Activated CD4-positive, alpha-beta memory T cell treated with anti-CD3 and anti-CD28 coated beads, Interleukin-2, amount 10 ng/mL, durations not matched to agents 7 days and 5 days (primary cell): ENCODE data around the gene TLE6. TPM values are rescaled to one million over a fixed set of nuclear protein-coding genes. Genes with fewer than 3 reads are reported as not detected.

Source experiments
- CTCF ChIA-PET: fragments of 350-600 bp; sonication (Branson Sonifier 250); formaldehyde crosslinking; loops from one replicate; lab custom pipeline; 2021; ENCODE audit warnings: antibody characterized with exemption, inconsistent platforms; lab: Charles Lee
- POLR2A ChIA-PET: fragments of 350-600 bp; sonication (Branson Sonifier 250); formaldehyde crosslinking; loops from one replicate; lab custom pipeline; 2021; ENCODE audit warnings: antibody characterized with exemption; lab: Charles Lee
- DNase-seq: peaks from one replicate; pipeline ENCODE4 v3.0.0-alpha.2; 2020
- H3K27ac Mint-ChIP-seq: one replicate; pipeline ENCODE4 v1.8.0; 2021; ENCODE audit warnings: mild to moderate bottlenecking, mixed read lengths
- H3K27me3 Mint-ChIP-seq: one replicate; pipeline ENCODE4 v1.8.0; 2021; ENCODE audit warnings: mixed read lengths
- H3K36me3 Mint-ChIP-seq: one replicate; pipeline ENCODE4 v1.8.0; 2021; ENCODE audit warnings: low read depth, mixed read lengths
- H3K4me1 Mint-ChIP-seq: one replicate; pipeline ENCODE4 v1.8.0; 2021; ENCODE audit warnings: mixed read lengths
- H3K4me3 Mint-ChIP-seq: one replicate; pipeline ENCODE4 v1.8.0; 2021; ENCODE audit warnings: mild to moderate bottlenecking, mixed read lengths
- H3K9me3 Mint-ChIP-seq: one replicate; pipeline ENCODE4 v1.8.0; 2021; ENCODE audit warnings: mixed read lengths
- total RNA-seq, 2 experiments: library from RNA; stranded (reverse); gene quantifications; one replicate each; pipeline ENCODE4 v1.2.3, GENCODE V29; 2021

Gene TLE6
- total RNA-seq, 2 experiments from 2014 or later = 1.1 to 2.0 TPM

DNA sequence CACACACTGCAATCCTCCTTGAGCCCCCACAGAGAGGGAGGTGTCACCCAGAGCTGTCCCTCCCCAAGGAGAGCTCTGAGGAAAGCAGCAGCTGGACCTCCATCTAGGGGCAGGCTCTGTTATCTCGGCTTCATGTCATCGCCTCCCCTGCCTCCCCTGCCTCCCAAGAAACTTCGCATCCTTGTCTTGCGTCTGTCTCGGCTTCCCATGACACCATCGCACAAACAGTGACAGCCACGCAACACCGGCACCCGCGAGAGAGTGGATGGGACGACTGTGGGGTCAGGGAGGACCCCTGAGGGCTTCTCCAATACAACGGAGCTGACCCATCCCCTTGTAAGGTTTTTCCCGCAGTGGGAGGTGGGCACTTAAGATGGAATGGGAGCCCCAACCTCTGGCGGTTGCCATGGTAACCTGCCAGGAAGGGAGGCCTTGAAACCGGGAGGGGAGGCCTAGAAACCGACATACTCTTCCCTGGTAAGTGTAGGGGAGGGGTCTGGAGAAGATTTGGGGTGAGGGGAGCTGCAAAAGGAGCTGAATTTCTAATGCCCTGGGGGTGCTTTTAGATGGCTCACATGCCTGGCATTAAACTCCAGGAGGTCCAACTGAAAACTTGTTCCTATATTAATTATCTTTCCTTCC lies 35.4 kb downstream of the TLE6 start:
- ChIA-PET POLR2A (no interaction called here), CTCF (interaction anchor here (1.3 kb wide), 1 partner anchor 8 kb away, joined by 4 read pairs; no protein-coding TSS in a partner anchor)
- Mint-ChIP-seq H3K4me3 (no peak overlapping the region), H3K27ac (no peak overlapping the region), H3K36me3 (no peaks in the 10 kb centered on the region), H3K4me1 (no peaks in the 10 kb centered on the region), H3K27me3 (no peaks in the 10 kb centered on the region), H3K9me3 (no peaks in the 10 kb centered on the region)
- no peak for DNase-seq

DNA sequence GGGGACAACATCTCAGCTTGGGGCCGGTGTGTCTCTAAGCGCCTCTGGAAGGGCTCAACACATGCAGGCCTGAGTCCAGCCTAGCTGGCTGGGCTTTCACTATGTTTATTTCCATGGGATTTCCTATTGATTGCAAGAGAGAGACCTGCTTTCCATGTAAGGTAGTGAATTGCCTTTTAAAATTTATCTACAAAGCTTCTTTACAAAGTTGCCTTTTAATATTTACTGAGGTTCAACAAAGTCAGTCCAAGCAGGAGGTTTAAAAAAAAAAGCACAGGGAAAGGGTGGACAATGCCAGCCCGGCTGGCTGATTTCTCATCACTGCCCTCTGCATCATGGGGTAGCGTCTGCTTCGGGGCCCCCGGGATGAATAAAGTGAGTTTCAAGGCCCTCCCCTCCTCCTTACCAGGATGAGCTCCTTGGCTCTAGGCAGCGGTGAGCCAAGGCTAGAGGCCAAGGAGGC lies 35.9 kb downstream of the TLE6 start:
- ChIA-PET CTCF (interaction anchor here (1.3 kb wide), 1 partner anchor 9 kb away, joined by 4 read pairs; no protein-coding TSS in a partner anchor), POLR2A (no interaction called here)

DNA sequence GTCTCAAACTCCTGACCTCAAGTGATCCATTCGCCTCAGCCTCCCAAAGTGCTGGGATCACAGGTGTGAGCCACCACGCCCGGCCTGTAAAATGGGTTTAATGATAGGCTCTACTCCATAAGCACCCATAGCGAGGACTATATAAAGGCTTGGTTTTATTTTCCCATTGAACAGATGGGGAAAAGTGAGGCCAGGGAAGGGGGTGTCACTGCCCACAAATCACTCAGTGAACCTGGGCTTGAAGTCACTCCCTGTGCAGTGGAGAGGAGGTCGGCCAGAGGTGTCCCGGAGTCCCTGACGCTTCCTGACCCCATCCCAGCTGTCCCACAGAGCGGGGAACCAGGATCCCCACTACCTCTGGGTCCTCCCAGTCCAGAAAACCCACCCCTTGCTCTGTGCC lies 36.8 kb downstream of the TLE6 start:
- no peaks in the 10 kb centered on the region for H3K4me1 Mint-ChIP-seq
- H3K36me3 Mint-ChIP-seq = no peaks in the 10 kb centered on the region
- ChIA-PET POLR2A (no interaction called here), CTCF (no interaction called here)
- H3K4me3 Mint-ChIP-seq = no peak overlapping the region
- no peaks in the 10 kb centered on the region for H3K9me3 Mint-ChIP-seq
- DNase-seq = no peak
- no peaks in the 10 kb centered on the region for H3K27me3 Mint-ChIP-seq
- no peak overlapping the region for H3K27ac Mint-ChIP-seq

More for the DNA sequence above, 35.9 kb downstream of the TLE6 start:
- no peaks in the 10 kb centered on the region for H3K9me3 Mint-ChIP-seq
- H3K4me1 Mint-ChIP-seq = no peaks in the 10 kb centered on the region
- DNase-seq = no peak
- H3K27ac Mint-ChIP-seq = no peak overlapping the region
- H3K4me3 Mint-ChIP-seq = no peak overlapping the region
- H3K27me3 Mint-ChIP-seq = no peaks in the 10 kb centered on the region
- no peaks in the 10 kb centered on the region for H3K36me3 Mint-ChIP-seq

DNA sequence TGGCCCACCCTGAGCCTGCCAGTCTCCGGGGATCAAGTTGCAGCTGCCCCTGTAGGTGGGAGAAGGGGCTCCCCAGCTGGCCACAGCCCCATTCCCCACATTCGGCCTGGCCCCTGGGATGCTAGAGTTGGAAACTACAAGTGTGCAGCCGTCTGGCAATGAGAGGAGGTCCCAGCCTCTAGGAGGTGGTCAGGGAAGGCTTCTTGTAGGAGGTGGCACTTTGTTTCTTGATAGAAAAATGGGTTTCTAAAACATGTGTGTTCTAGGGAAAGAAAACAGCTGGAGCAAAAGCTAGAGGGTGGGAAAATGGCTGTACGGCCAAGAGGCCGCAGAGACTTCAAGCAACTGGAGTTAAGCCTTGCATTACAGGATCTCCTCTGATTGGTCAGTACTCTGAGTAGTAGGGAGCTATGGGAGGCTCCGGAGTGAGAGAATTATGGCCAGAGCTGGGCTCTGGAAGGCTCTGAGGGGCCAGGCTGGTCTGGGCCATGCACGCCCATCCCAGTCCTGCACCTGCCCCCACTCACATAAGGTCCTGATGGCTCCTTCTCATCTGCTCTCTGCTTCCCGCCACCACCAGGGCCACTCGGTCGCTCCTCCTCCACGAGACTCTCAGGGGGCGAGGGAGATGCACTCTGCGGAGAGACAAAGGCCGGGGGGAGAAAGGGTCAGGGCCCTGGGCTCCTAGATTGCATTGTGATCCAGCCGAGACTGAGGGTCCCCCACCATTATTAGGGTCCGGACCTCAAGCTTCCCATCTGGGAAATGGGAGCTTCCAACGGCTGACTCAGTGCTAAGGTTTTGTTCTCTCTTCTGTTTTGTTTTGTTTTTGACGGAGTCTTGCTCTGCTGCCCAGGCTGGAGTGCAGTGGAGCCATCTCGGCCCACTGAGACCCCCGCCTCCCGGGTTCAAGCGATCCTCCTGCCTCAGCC lies 38.0 kb downstream of the TLE6 start:
- no peak overlapping the region for H3K4me3 Mint-ChIP-seq
- no peak for DNase-seq
- no peaks in the 10 kb centered on the region for H3K27me3 Mint-ChIP-seq
- H3K4me1 Mint-ChIP-seq = no peaks in the 10 kb centered on the region
- H3K9me3 Mint-ChIP-seq = no peaks in the 10 kb centered on the region
- H3K36me3 Mint-ChIP-seq = no peaks in the 10 kb centered on the region
- POLR2A ChIA-PET = interaction anchor here (1.5 kb wide), 1 partner anchor 10 kb away, joined by 3 read pairs; no protein-coding TSS in a partner anchor
- CTCF ChIA-PET = interaction anchor here (0.6 kb wide), 1 partner anchor 199 kb away, joined by 3 read pairs; no protein-coding TSS in a partner anchor
- no peak overlapping the region for H3K27ac Mint-ChIP-seq

DNA sequence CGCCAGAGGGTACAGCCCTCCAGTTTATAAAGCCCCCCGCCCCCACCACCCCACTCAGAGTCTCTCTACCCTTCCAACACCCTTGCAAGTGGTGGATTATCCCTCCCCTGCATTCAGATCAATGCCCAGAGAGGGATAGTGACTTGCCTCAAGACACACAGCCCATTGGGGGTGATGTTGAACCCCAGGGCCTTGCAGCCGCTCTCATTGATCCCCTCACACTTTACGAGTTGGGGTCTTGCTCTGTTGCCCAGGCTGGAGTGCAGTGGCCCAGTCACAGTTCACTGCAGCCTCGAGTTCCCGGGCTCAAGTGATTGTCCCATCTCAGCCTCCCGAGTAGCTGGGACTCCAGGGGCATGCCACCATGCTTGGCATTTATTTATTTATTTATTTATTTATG lies 40.6 kb downstream of the TLE6 start:
- ChIA-PET POLR2A (no interaction called here), CTCF (no interaction called here)
- H3K4me1 Mint-ChIP-seq = peaks cover 5% of the 10 kb centered on the region
- DNase-seq = no peak
- H3K4me3 Mint-ChIP-seq = no peak overlapping the region
- no peaks in the 10 kb centered on the region for H3K36me3 Mint-ChIP-seq
- H3K9me3 Mint-ChIP-seq = no peaks in the 10 kb centered on the region
- no peaks in the 10 kb centered on the region for H3K27me3 Mint-ChIP-seq
- H3K27ac Mint-ChIP-seq = no peak overlapping the region

DNA sequence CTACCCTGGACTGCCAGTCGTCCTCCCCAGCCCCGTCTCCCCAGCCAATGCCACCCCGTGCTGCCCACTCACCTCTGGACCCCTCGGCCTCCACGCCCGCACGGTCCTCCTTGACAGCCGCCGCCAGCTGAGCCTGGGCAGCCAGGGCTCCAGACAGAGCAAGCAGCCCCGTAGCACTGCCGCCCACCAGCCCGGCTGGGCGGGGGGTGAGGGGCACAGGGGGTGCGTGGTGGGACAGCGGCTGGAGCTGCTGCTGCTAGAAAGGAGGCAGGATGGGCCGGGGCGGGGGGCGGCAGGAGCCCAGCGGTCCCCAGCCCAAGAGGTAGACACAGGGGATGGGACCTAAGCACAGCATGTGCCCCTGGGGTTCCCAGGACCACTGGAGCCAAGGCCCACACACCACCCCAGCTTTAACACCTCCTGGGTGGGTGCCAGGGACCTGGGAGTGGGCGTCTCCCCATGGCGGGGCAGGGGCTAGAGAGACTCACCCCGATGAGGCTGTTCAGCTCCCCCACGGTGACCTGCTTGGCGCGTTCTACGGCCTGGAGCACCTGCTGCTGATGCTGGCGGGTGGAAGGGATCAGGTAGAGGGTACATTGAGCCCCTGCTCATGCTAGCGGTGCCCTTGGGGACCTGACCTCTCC lies 42.0 kb downstream of the TLE6 start:
- no peaks in the 10 kb centered on the region for H3K9me3 Mint-ChIP-seq
- CTCF ChIA-PET = no interaction called here
- no peak overlapping the region for H3K4me3 Mint-ChIP-seq

DNA sequence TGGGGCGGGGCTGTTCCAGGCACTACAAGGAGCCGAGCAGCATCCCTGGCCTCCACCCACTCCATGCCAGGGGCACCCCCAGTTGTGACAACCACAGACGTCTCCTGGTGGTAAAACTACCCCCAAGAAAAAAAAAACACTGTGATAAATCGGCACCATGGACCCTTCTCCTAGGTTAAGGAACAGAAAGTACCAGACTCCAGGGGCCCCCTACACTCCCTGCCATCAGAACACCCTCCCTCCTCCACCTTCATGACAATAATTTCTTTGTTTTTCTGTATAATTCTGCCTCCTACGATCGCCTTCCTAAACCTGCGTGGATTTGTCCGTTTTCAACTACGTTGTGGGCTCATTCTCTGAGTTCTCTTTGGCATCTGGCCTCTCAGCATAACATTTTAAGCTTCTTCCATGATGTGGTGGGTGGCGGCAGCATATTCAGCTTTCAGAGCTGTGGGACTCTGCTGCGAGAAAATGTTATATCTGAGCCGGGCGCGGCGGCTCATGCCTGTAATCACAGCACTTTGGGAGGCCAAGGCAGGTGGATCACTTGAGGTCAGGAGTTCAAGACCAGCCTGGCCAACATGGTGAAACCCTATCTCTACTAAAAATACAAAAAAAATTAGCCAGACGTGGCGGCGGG lies 43.1 kb downstream of the TLE6 start:
- H3K4me1 Mint-ChIP-seq = peaks cover 24% of the 10 kb centered on the region
- no peak for DNase-seq
- no peaks in the 10 kb centered on the region for H3K36me3 Mint-ChIP-seq
- H3K27me3 Mint-ChIP-seq = peaks cover 5% of the 10 kb centered on the region
- CTCF ChIA-PET = no interaction called here
- no peaks in the 10 kb centered on the region for H3K9me3 Mint-ChIP-seq
- POLR2A ChIA-PET = no interaction called here
- no peak overlapping the region for H3K4me3 Mint-ChIP-seq
- H3K27ac Mint-ChIP-seq = no peak overlapping the region

More for the DNA sequence above, 42.0 kb downstream of the TLE6 start:
- Mint-ChIP-seq H3K27ac (no peak overlapping the region), H3K27me3 (peaks cover 1% of the 10 kb centered on the region), H3K4me1 (peaks cover 15% of the 10 kb centered on the region), H3K36me3 (no peaks in the 10 kb centered on the region)
- POLR2A ChIA-PET = no interaction called here
- no peak for DNase-seq

DNA sequence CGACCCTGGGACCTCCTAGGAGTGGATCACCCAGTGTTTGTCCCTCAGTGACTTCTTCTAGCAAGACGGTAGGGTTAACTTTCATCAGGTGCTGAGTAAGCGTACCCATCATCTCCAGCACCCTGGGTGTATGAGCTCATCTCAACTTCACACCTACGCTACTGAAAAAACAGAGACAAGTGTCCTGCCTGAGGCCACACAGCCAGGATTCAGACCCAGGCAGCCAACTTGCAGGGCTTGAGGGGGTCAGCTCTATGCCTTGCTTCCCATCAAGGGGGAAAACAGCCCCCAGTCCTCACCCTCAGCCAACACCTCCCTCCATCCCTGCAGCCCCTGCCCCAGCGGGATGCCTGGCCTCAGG lies 47.1 kb downstream of the TLE6 start:
- H3K9me3 Mint-ChIP-seq = no peaks in the 10 kb centered on the region
- no peaks in the 10 kb centered on the region for H3K36me3 Mint-ChIP-seq
- no peak overlapping the region for H3K27ac Mint-ChIP-seq
- H3K4me1 Mint-ChIP-seq = peaks cover 25% of the 10 kb centered on the region
- DNase-seq = no peak
- POLR2A ChIA-PET = interaction anchor here (1.1 to 4.6 kb wide), 2 partner anchors 12 to 50 kb away, joined by 4 to 18 read pairs; no protein-coding TSS in a partner anchor
- CTCF ChIA-PET = interaction anchor here (0.7 to 0.8 kb wide), 2 partner anchors 11 to 74 kb away, joined by 3 to 5 read pairs; no protein-coding TSS in a partner anchor
- H3K4me3 Mint-ChIP-seq = no peak overlapping the region
- peaks cover 21% of the 10 kb centered on the region for H3K27me3 Mint-ChIP-seq

DNA sequence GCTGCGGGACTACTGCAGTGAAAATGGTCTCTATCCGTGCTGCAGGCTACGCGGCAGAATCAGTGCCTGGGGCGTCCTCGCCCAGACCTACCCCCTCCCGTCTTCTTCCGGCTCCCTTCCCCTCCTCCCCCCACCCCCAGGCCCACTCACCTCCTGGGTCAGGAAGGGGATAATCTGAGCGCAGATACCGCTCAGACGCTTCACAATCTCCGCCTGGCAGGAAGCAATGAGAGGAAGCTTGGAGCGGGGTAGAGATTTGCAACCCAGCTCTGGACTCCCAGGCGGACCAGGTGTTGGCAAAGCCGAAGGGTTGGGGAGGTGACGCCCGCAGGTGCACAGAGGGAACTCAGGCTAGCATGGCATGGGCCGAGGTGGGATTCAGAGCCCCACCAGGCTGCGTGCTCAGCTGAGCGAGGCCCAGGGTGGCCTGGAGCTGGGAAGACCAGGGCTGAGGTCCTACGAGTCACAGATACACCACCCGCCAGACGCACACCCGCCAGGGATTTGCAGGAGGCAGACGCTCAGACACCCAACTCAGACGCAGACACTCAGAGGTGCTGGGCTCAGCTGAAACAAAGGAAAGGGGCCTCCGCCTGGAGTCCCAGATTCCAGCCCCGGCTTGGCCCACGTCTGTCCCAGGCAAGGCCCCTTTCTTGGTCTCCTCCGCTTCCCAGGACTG lies 47.6 kb downstream of the TLE6 start:
- H3K27me3 Mint-ChIP-seq = peaks cover 26% of the 10 kb centered on the region
- ChIA-PET CTCF (interaction anchor here (0.6 to 1.4 kb wide), 2 partner anchors 11 to 352 kb away, joined by 3 to 4 read pairs; no protein-coding TSS in a partner anchor), POLR2A (interaction anchor here (0.7 to 4.6 kb wide), 2 partner anchors 9 to 11 kb away, joined by 3 to 18 read pairs; no protein-coding TSS in a partner anchor)
- H3K27ac Mint-ChIP-seq = no peak overlapping the region
- H3K4me1 Mint-ChIP-seq = peaks cover 28% of the 10 kb centered on the region
- no peak overlapping the region for H3K4me3 Mint-ChIP-seq
- H3K9me3 Mint-ChIP-seq = no peaks in the 10 kb centered on the region
- no peak for DNase-seq
- H3K36me3 Mint-ChIP-seq = no peaks in the 10 kb centered on the region

DNA sequence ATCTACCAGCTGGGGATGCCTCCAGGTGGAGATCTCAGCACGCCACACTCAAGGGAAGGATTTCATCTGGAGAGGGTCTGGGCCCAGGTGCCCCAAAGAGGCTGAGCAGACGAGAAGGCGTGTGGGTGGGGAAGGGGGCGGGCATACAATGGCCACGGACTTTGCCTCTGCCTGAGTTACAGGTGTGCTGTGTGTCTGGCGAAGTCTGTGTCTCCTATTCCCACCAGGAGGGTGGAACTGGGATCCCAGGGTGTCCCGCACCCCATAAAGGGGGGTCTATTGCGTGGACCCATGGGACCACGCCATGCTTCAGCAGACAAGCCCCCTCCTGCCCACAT lies 48.2 kb downstream of the TLE6 start:
- Mint-ChIP-seq H3K4me1 (peaks cover 31% of the 10 kb centered on the region), H3K27ac (no peak overlapping the region), H3K27me3 (peaks cover 31% of the 10 kb centered on the region), H3K9me3 (no peaks in the 10 kb centered on the region), H3K4me3 (no peak overlapping the region), H3K36me3 (no peaks in the 10 kb centered on the region)
- CTCF ChIA-PET = interaction anchor here (1.4 kb wide), 1 partner anchor 11 kb away, joined by 4 read pairs; no protein-coding TSS in a partner anchor
- no peak for DNase-seq
- POLR2A ChIA-PET = interaction anchor here (0.7 to 4.6 kb wide), 2 partner anchors 10 to 11 kb away, joined by 3 to 18 read pairs; no protein-coding TSS in a partner anchor

DNA sequence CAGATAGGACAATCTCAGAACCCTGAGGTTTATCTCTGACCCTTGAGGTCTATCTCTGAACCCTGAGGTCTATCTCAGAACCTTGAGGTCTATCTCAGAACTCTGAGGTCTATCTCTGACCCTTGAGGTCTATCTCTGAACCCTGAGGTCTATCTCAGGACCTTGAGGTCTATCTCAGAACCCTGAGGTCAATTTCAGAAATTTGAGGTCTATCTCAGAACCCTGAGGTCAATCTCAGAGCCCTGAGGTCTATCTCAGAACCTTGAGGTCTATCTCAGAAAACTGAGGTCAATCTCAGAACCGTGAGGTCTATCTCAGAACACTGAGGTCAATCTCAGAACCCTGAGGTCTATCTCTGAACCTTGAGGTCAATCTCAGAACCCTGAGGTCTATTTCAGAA lies 49.4 kb downstream of the TLE6 start:
- POLR2A ChIA-PET = interaction anchor here (1.0 to 1.9 kb wide), 2 partner anchors 10 to 34 kb away, joined by 3 to 5 read pairs; no protein-coding TSS in a partner anchor
- CTCF ChIA-PET = no interaction called here
- Mint-ChIP-seq H3K36me3 (no peaks in the 10 kb centered on the region), H3K4me1 (peaks cover 31% of the 10 kb centered on the region), H3K27me3 (peaks cover 42% of the 10 kb centered on the region), H3K4me3 (no peak overlapping the region), H3K9me3 (no peaks in the 10 kb centered on the region), H3K27ac (no peak overlapping the region)
- DNase-seq = no peak

DNA sequence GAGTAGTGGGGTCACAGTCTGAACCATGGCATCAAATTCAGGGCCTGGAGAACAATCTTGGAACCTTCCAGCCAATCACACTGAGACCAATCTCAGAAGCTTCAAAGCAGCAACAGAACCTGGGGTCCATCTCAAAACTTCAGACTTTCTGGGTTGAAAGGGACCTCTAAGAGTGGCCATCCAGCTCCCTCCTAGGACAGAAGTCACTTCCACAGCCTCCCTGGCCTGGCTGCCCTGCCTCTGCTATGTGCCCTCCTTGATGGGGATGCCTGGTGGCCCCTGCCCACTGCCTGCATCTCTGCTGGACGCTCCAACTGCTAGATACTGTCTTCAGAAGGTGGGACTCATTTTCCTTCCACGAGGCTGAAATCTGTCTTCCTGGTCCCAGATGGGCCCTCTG lies 49.9 kb downstream of the TLE6 start:
- H3K4me3 Mint-ChIP-seq = no peak overlapping the region
- no peak overlapping the region for H3K27ac Mint-ChIP-seq
- no peak for DNase-seq
- H3K36me3 Mint-ChIP-seq = no peaks in the 10 kb centered on the region
- H3K9me3 Mint-ChIP-seq = no peaks in the 10 kb centered on the region
- CTCF ChIA-PET = no interaction called here
- H3K4me1 Mint-ChIP-seq = peaks cover 31% of the 10 kb centered on the region
- peaks cover 43% of the 10 kb centered on the region for H3K27me3 Mint-ChIP-seq
- POLR2A ChIA-PET = interaction anchor here (1.0 to 1.9 kb wide), 2 partner anchors 9 to 33 kb away, joined by 3 to 5 read pairs; no protein-coding TSS in a partner anchor
